Cardiac fibroblast (primary cell): ENCODE results near the gene FRAS1.

Source experiments
- DNase-seq, 2 donors: peaks; one replicate each; pipeline versions ENCODE4 v3.0.0 to v3.0.0-alpha.2; 2010; ENCODE audit warnings: low read depth in 2 of 2
- H3K4me3 ChIP-seq, 2 donors: replicated peaks in 1 of 2; 1 replicate in 1 of 2; 2 replicates in 1 of 2; pipeline ENCODE4 v1.5.1; 2011; ENCODE audit warnings: low read depth in 2 of 2, low read length in 2 of 2, mild to moderate bottlenecking in 2 of 2, moderate library complexity in 1 of 2
- TF ChIP-seq, protein P1 (sequence below): IDR thresholded peaks from one replicate; pipeline ENCODE4 v1.5.1; 2011; ENCODE audit warnings: low read depth, mild to moderate bottlenecking, low read length, inconsistent platforms

The FRAS1 gene

DNA sequence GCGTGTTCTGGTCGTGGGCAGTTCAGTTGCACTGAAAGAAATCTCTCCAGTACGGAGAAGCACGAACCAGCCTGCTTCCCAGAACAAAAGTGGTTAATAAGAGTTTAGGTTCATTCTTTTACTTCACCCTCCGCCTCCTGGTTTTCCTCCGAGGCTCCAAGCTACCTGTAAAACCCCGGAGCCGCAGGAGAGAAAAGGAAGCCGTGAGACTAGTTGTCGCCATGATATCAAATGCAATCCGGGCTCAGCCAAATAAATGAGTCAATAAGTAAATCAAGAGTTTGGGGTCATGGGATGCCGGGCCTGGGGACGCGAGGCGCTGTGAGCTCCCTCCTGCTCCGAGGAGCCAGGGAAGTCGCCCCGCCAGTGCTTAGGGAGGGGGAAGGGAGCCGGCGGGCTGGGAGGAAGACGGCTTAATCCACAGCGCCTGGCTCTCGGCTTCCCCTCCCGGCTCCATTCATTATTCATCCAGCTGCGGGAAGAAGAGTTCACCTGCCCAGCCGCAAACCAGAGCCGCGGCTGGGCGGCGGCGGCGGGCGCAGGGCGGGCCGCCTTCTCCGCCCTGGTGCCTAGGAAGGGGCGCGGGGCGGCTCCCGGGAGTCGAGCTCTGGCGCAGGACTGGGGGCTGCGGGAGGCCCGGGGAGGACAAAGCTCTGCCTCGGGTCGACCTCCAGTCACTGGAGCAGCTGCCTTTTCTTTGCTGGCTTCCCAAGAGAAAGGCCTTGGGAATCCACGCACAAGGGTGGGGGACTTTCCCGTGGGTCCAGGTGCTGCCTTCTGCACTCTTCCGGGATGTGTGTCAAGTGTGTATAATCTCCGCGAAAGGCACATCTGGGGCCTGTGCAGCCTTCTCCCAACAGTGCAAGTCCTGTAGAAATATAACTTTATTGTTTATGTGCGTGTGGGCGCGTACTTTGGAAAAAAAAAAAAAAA lies 1.7 kb downstream of the FRAS1 start:
- H3K4me3 ChIP-seq, result peak overlapping the region; percentile 52 to 83
- TF ChIP-seq, protein P1, sequence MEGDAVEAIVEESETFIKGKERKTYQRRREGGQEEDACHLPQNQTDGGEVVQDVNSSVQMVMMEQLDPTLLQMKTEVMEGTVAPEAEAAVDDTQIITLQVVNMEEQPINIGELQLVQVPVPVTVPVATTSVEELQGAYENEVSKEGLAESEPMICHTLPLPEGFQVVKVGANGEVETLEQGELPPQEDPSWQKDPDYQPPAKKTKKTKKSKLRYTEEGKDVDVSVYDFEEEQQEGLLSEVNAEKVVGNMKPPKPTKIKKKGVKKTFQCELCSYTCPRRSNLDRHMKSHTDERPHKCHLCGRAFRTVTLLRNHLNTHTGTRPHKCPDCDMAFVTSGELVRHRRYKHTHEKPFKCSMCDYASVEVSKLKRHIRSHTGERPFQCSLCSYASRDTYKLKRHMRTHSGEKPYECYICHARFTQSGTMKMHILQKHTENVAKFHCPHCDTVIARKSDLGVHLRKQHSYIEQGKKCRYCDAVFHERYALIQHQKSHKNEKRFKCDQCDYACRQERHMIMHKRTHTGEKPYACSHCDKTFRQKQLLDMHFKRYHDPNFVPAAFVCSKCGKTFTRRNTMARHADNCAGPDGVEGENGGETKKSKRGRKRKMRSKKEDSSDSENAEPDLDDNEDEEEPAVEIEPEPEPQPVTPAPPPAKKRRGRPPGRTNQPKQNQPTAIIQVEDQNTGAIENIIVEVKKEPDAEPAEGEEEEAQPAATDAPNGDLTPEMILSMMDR, result no peak
- DNase-seq, result peak; percentile 22 to 55

GRCh38 chr4:78059524-78059889 lies 2.4 kb downstream of the FRAS1 start:
- DNase-seq, result peak; percentile 75 to 91
- H3K4me3 ChIP-seq, result peak overlapping the region; percentile 52 to 83
- TF ChIP-seq, protein P1, result peak; percentile 58

DNA sequence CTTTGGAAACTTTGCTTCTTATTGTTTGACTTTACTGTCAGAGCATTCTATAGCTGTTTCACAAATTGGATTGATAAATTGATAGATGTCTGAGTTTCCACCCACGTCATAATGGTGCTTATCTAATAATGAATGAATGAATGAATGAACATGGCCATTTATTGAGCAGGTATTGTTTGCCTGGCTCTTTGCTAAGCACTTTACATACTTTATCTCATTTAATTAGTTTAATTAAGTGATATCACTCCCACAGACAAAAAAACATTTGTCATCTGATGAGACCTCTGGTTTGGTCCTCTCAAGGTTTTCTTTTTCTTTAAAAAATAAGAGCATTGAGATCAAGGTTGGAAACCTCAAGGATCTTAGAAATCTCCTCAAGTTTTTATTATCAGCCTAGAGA lies 2.8 kb downstream of the FRAS1 start:
- TF ChIP-seq, protein P1, result no peak
- H3K4me3 ChIP-seq, result no peak overlapping the region
- DNase-seq, result no peak

GRCh38 chr4:78061939-78062570 lies 4.9 kb downstream of the FRAS1 start:
- TF ChIP-seq, protein P1, result no peak
- no peak overlapping the region for H3K4me3 ChIP-seq
- DNase-seq, result no peak

DNA sequence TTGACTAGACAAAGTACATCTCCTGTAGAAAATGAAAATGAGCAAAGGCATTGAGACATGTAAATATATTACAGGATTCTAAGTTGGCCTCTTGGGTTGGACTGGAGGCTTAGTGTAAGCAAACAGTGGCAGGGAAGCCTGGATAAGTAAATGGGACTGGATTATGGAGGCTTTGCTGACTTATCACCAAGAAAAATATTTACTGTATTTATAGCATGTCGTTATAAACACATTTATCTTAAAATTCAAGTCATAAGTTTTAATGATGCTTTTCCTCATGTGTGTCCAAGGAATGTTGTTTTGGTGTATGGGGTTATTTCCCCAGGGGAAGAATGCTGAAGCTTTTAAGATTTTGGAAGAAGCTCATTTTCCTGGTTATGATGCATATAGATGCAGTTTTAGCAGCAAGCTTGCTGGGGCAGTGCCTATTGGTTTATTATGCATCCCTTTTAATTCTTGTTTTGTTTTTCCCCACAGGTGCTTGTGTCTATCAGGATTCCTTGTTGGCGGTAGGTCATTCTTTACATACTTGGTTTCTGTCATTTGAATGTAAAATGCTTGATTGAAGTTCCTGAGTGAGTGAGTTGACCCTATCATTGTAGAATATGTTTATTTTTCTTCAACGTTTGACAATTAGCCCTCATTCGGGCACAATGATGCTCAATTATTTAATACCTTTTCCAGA lies 8.5 kb downstream of the FRAS1 start:
- DNase-seq, result no peak
- H3K4me3 ChIP-seq, result no peak overlapping the region
- TF ChIP-seq, protein P1, result no peak

DNA sequence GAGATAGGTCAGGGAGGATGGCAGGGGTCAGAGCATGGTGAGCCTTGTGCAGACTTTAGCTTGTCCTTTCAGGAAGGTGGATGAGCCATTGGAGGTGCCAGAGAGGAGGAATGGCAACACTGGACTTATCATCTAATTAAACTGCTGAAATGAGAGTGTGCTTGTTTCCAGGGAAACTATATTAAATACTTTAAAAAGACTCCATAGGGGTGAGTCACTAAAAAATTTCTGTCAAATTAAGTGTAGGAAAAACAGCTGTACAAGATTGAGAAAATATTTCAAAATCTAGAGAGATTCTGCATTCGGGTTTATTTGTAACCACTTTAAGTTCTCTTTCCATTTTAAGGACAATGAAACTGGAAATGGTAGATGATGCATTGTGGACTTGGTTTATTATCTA lies 11.4 kb downstream of the FRAS1 start:
- no peak for DNase-seq
- TF ChIP-seq, protein P1, result no peak
- H3K4me3 ChIP-seq, result no peak overlapping the region
